Tongue (tissue), 2 donors: ENCODE results near the gene UBE2L5. TPM values are rescaled to one million over a fixed set of nuclear protein-coding genes. Genes with fewer than 3 reads are reported as not detected.

ENCODE experiments used
- DNase-seq: peaks from one replicate; pipeline ENCODE4 v3.0.0-alpha.2; 2015
- total RNA-seq: library from RNA; depleted of rRNA; stranded (reverse); fragments of >200 nt; gene quantifications from one replicate; pipeline ENCODE4 v1.2.3, GENCODE V29; 2014

UBE2L5 gene
- total RNA-seq, 1 donor from 2014 or later: not detected

DNA sequence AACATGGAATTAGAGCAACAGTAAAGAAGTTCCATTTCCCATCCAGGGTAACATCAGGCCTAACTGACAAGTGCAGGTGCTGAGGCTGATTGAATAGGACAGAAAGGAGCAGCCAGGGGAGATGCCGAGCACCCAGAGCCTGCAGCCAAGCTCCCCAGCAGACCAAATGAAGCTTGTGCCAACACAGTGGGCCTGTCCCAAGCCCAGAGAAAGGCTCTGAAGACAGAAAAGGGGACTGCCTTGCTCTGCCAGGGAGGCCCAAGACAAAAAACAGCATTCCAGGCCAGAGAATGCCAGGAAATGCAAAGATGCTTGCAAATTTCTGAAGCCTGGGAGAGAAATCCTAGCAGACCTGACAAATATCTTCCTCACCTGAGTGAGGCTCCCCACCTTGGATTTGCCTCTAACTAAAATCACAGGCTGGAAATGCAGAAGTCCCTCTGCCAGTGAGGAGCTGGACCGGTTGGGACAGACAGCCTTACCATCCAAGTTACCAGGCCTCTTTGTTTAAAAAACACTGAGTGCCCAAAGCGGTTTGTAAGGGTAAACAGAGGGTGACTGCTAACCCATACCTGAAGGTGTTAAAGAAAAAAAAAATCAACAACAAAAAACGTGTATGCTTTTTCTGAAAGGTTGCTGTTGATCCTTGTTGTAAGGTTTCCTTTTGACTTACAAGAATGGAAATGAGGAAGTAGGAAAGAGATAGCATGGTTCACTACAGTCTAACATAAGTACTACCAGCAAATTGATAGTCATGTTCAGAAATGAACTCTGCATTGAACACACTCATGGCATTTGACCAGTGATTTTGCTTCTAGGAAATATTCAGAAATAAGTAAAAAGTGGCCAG, 55.3 kb downstream of the UBE2L5 start:
- peak; percentile 52 for DNase-seq

Other genes starting within 250 kb of the UBE2L5 start
- gene KATNAL1, start 114.9 kb upstream of the UBE2L5 start, total RNA-seq: 30.4 TPM
- gene HMGB1, start 43.4 kb downstream of the UBE2L5 start, total RNA-seq: 300 TPM
- gene USPL1, start 195.4 kb downstream of the UBE2L5 start, total RNA-seq: 36.0 TPM